ENCODE results near the gene MINAR1. TPM values are rescaled to one million over a fixed set of nuclear protein-coding genes. Genes with fewer than 3 reads are reported as not detected.

The MINAR1 gene
- total RNA-seq, 1 donor from 2014 or later: 0.30 TPM

GRCh38 chr15:79452244-79453051 lies 20.3 kb downstream of the MINAR1 start:
- ATAC-seq (peak in 1 of 2 donors; percentile 42), DNase-seq (no peak)
- TF ChIP-seq CTCF (IDR thresholded peaks at IDR 0.05): no peak
- Histone ChIP-seq H3K36me3 (no peaks in the 10 kb centered on the region), H3K4me3 (no peak overlapping the region), H3K9me3 (no peaks in the 10 kb centered on the region), H3K27me3 (ENCODE audit: low read depth) (peaks cover 9% of the 10 kb centered on the region), H3K27ac (no peak overlapping the region), H3K4me1 (no peaks in the 10 kb centered on the region)
- intact Hi-C loops (cut with DNase I): no loop called here

- ATAC-seq (no peak), DNase-seq (no peak)
- no peak overlapping the region for H3K27ac ChIP-seq
- intact Hi-C loops (cut with DNase I): no loop called here
- peaks cover 9% of the 10 kb centered on the region for H3K27me3 ChIP-seq (ENCODE audit: low read depth)
- no peak overlapping the region for H3K4me3 ChIP-seq
- no peak for TF ChIP-seq CTCF (IDR thresholded peaks at IDR 0.05)
- no peaks in the 10 kb centered on the region for H3K4me1 ChIP-seq
- H3K9me3 ChIP-seq: no peaks in the 10 kb centered on the region
- H3K36me3 ChIP-seq: no peaks in the 10 kb centered on the region
Measured at GRCh38 chr15:79453446-79453845, 21.3 kb downstream of the MINAR1 start.

- H3K27me3 ChIP-seq (ENCODE audit: low read depth): peaks cover 9% of the 10 kb centered on the region
- H3K9me3 ChIP-seq: no peaks in the 10 kb centered on the region
- H3K36me3 ChIP-seq: no peaks in the 10 kb centered on the region
- ATAC-seq: no peak
- H3K27ac ChIP-seq: no peak overlapping the region
- H3K4me3 ChIP-seq: no peak overlapping the region
- no peak for DNase-seq
- no peak for TF ChIP-seq CTCF (IDR thresholded peaks at IDR 0.05)
- intact Hi-C loops (cut with DNase I): no loop called here
- no peaks in the 10 kb centered on the region for H3K4me1 ChIP-seq
Measured at GRCh38 chr15:79454063-79454462, 21.9 kb downstream of the MINAR1 start.

GRCh38 chr15:79455361-79455760 lies 23.2 kb downstream of the MINAR1 start:
- H3K9me3 ChIP-seq: no peaks in the 10 kb centered on the region
- no peak overlapping the region for H3K27ac ChIP-seq
- H3K27me3 ChIP-seq (ENCODE audit: low read depth): peaks cover 3% of the 10 kb centered on the region
- no peak overlapping the region for H3K4me3 ChIP-seq
- H3K36me3 ChIP-seq: no peaks in the 10 kb centered on the region
- intact Hi-C loops (cut with DNase I): no loop called here
- DNase-seq (no peak), ATAC-seq (no peak)
- no peak for TF ChIP-seq CTCF (IDR thresholded peaks at IDR 0.05)
- H3K4me1 ChIP-seq: no peaks in the 10 kb centered on the region

GRCh38 chr15:79455943-79456342 lies 23.8 kb downstream of the MINAR1 start:
- TF ChIP-seq CTCF (IDR thresholded peaks at IDR 0.05): no peak
- intact Hi-C loops (cut with DNase I): no loop called here
- H3K27ac ChIP-seq: no peak overlapping the region
- ATAC-seq (no peak), DNase-seq (no peak)
- H3K27me3 ChIP-seq (ENCODE audit: low read depth): no peaks in the 10 kb centered on the region
- no peaks in the 10 kb centered on the region for H3K9me3 ChIP-seq
- no peaks in the 10 kb centered on the region for H3K36me3 ChIP-seq
- H3K4me3 ChIP-seq: no peak overlapping the region
- H3K4me1 ChIP-seq: no peaks in the 10 kb centered on the region

All from lower lobe of right lung (tissue), 2 donors.